Measurements from ENCODE around the gene NCBP2.

NCBP2 gene

GRCh38 chr3:196971094-196971698 lies 28.9 kb upstream of the NCBP2 start:
- ATAC-seq, result no peak

GRCh38 chr3:196970547-196971093 lies 28.3 kb upstream of the NCBP2 start:
- TF ChIP-seq PPARA (CRISPR knock-in tag; IDR thresholded peaks at IDR 0.05; ENCODE audit: borderline replicate concordance) (no peak), RARB (CRISPR knock-in tag; IDR thresholded peaks at IDR 0.05) (no peak), ESRRG (CRISPR knock-in tag; IDR thresholded peaks at IDR 0.05) (no peak), BACH2 (CRISPR knock-in tag; IDR thresholded peaks at IDR 0.05; ENCODE audit: borderline replicate concordance) (no peak), ZC3H10 (CRISPR knock-in tag; IDR thresholded peaks at IDR 0.05) (no peak), ZFP3 (CRISPR knock-in tag; IDR thresholded peaks at IDR 0.05) (no peak), TSHZ2 (CRISPR knock-in tag; IDR thresholded peaks at IDR 0.05) (no peak), TOX (CRISPR knock-in tag; IDR thresholded peaks at IDR 0.05; ENCODE audit: borderline replicate concordance) (no peak), POU6F1 (CRISPR knock-in tag; IDR thresholded peaks at IDR 0.05; ENCODE audit: borderline replicate concordance, low read depth) (no peak), SNAI2 (CRISPR knock-in tag; IDR thresholded peaks at IDR 0.05) (no peak), ISL1 (CRISPR knock-in tag; IDR thresholded peaks at IDR 0.05) (no peak), CREB5 (CRISPR knock-in tag; IDR thresholded peaks at IDR 0.05; ENCODE audit: low read depth) (no peak), OSR1 (CRISPR knock-in tag; IDR thresholded peaks at IDR 0.05) (no peak), ZNF70 (CRISPR knock-in tag; IDR thresholded peaks at IDR 0.05) (no peak), ARNTL (CRISPR knock-in tag; IDR thresholded peaks at IDR 0.05; ENCODE audit: borderline replicate concordance, low read depth) (no peak), CSDC2 (CRISPR knock-in tag; IDR thresholded peaks at IDR 0.05) (no peak), PATZ1 (CRISPR knock-in tag; IDR thresholded peaks at IDR 0.05; ENCODE audit: borderline replicate concordance) (no peak), ZNF565 (CRISPR knock-in tag; conservative IDR thresholded peaks at IDR 0.05; ENCODE audit: low read depth) (no peak), TCF4 (CRISPR knock-in tag; IDR thresholded peaks at IDR 0.05; ENCODE audit: borderline replicate concordance) (no peak)
- ATAC-seq, result no peak

More at GRCh38 chr3:196971094-196971698, 28.9 kb upstream of the NCBP2 start:
- TF ChIP-seq BACH2 (CRISPR knock-in tag; IDR thresholded peaks at IDR 0.05; ENCODE audit: borderline replicate concordance), result no peak
- no peak for TF ChIP-seq TOX (CRISPR knock-in tag; IDR thresholded peaks at IDR 0.05; ENCODE audit: borderline replicate concordance)
- no peak for TF ChIP-seq ZC3H10 (CRISPR knock-in tag; IDR thresholded peaks at IDR 0.05)
- TF ChIP-seq ZNF8 (CRISPR knock-in tag; IDR thresholded peaks at IDR 0.05), result peak; percentile 98

- ATAC-seq, result peak; percentile 91
- TF ChIP-seq TOX (CRISPR knock-in tag; IDR thresholded peaks at IDR 0.05; ENCODE audit: borderline replicate concordance) (no peak), ZFP3 (CRISPR knock-in tag; IDR thresholded peaks at IDR 0.05) (peak; percentile 33; the same call in 1 of the 2 replicates)
Measured at GRCh38 chr3:196969660-196970546, 27.6 kb upstream of the NCBP2 start.
